HPDE6-E6E7 (cell line): Measurements from ENCODE around the gene CUEDC1.

Experiments used
- DNase-seq: peaks from one replicate; pipeline ENCODE4 v3.0.0; 2011; ENCODE audit warnings: missing footprints; ENCODE audit errors: extremely low spot score

The CUEDC1 gene

DNA sequence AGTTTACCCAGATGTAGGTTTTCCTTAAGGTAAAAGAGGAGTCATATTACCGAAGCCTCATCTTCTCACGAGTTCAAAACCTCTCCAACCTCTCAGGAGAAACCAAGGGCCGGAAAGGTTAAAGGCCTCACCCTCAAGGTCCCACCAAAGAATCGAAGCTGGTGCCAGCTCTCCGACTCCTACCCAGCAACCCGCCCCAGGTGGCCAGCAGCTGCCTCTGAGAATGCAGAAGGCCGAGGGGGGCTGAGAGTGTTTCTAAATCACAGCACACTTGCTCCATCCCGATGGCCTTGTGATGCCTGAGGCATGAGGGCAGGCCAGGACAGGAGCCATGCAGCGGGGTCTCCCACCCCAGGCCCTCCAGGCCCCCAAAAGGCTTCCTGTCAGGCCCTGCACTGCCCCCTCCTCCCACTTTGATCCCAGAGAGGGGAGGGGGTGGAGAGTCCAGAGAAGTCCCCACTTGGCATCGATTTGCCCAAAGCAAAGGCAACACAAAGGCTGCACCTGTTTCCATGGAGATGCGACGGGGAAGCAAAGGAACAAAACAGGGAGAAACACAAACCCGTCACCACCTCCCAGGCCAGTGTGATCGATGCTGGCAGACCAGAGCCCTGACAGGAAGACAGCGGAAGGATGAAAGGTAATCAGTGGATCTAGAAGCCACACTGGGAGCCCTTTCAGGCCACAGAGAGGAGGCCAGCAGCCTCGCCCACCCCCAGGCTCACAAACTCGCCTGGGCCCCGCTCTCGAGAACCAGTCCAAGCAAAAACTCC lies 39.0 kb downstream of the CUEDC1 start:
- no peak for DNase-seq

DNA sequence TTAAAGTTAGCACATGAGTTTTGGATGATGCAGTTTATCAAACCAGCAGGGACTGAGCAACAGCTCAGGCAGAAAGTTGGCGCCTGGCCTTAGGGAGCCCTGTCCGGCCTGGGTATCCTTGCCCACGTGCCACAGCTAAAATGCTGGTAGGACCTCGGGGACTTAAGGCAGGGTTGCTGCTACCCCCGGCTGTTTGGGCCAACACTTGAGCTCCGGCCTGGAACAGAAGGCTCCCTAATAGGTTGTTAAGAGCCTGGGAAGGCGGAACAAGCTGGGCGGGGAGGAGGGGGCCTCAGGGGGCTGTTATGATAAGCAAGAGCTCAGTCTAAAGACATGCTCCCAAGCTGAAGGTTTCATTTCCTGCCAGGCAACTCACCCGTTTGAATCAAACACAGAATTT lies 39.7 kb downstream of the CUEDC1 start:
- no peak for DNase-seq

DNA sequence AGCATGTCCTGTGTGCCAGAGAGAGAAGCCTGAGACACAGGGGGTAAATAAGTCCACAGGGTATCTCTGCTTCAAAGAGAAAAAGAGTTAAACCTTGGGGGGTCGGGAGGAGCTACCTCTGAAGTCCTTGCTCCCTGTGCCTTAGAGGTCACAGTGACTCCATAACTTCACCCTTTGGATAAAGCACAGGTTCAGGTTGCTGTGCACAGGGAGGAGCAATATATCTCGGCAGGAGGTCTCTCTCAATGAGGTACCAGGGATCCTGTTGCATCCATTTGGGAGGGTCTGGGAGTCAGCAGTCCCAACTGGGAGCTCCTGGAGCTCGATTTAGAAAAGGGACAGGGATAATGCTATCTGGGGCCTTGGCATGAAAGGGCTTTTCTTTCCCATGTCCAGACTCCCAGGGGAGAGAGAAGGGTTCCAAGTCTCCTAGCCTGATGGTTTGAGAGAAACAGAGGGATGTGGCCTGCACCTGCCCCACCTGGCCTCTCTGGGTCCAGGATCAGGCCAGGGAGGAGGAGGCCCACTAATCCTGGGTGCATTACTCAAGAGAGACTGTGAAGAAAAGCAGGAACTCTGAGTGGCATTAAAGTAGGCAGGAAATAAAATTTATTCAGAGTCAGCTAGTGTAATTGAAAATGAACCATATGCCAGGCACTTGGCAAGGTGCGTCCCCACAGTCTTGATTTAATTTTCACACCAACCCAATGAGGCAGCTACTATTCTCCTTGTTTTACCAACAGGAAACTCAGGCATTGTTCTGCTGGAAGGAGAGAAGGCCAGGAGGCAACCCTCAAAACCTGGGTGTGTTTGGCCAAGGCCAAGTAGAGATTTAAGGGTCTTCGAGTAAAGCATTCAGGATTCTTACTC lies 40.7 kb downstream of the CUEDC1 start:
- DNase-seq: no peak

DNA sequence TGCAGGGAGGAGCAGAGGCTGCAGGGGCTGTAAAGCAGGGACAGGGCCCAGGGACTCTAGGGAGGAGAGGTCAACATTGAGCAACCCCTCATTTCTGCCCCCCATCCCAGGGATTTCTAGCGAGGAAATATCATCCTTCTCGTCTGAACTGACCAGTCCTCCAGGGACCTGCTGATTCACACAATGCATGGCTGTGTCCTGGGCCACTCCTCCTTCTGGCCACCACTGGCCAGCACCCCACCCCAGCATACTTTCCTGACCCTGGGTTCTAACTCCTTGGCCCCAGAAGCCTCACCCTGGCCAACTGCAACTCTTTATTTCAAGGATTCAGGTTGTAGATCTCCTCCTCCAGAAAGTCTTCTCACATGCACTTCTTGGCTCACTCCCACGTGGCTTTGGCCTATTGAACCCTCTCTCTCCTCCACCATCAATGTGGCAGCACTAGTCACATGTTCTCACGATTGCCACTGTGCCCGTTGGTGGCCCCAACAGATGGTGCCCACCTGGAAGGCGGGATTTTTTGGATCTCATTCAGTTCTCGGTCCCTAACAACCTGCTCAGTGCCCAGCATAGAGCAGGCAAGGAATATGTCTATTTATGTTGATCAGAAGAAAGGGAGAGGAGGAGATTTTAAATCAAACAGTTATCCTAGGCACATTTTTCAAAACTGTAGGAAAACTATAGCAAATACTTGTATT lies 41.5 kb downstream of the CUEDC1 start:
- no peak for DNase-seq

DNA sequence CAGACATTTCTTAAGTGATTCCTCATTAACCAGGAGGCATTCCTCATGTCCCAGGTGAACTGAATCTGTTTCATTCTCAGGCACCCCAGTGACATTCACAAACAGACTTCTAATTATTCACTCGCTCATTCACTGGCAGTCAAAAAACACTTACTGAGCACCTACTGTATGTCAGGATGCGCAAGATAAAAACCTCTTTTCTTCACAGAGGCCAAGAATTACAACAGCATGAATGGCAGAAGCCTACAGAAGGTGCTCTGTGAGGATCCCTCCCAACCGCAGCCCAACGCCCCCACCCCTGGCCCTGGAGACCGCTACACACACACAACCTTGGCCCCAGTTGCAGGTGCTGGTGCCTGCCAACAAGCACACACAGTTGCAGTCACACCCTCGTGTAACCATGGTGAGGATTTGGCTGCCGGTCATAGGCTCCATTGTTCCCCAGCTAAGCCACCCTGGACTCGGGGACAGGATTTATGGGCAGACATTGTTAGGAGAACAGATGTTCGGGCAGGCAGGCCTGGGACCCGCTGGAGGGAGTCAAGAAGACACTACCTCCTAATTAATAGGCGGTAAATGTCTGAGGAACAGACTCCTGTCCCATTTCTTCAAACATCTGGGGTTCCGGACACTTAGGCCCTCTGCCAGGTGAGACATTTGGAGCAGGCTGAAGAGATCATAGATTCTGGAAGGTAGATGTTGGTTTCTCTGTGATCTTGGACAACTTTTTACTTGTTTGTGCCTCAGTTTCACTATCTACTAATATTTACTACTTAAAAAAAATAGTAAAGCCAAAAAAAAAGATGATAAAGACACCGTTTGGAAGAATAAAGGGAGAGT lies 43.2 kb downstream of the CUEDC1 start:
- DNase-seq: no peak

DNA sequence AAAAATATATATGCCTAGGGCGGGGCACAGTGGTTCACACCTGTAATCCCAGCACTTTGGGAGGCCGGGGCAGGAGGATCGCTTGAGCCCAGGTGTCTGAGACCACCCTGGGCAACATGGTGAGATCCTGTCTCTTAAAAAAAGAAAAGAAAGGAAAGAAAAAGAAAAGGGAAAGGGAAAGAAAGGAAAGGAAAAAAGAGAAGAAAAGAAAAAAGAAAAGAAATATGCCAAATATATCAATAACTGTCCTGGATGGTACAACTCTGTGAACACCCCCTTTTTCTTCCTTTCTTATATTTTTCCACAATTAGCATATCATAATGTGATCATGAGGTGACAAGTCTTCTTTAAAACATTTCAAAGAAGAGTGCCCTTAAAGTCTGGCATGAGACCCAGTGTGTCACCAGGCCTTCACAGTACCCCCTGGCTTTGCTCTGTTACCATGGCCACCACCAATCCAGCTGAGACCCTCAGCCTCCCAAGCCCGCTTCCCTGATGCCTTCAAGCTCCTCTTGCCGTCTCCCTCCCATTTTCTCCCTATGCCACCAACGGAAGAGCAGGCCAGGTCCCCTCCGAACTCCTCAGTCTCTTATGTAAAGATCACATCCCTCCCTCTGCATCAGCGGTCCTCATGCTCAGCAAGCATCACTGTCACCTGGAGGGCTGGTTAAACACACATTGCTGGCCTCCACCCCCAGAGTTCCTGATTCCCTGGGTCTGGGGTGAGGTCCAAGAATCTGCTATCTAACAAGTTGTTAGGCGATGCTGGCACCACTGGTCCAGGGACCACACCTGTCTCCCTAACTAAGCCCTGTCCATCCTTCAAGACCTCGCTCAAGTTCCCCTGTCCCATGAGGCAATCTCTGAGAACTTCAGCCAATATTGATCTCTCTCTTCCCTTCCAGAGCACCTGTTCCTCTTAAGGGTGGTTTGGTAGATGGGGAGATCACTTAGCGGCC lies 44.5 kb downstream of the CUEDC1 start:
- no peak for DNase-seq

DNA sequence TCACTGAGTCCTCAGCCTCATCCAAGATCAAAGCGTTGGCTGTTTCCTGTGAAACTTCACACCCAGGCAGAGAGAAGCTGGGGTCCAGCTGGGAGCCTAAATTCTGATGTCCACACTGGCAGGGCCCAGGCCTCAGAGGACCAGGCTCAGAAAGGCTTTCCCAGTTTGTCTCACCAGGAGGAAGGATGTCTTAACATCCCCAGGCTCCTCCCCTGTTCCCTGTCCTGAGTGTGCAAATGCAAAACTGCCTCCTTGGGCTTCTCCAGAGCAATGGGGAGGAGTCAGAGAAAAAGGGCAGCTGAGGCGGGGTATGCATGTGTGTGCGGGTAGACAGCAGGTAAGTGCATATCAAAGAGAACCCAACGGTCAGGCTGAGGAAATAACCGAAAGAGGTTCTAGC lies 45.7 kb downstream of the CUEDC1 start:
- DNase-seq: no peak

DNA sequence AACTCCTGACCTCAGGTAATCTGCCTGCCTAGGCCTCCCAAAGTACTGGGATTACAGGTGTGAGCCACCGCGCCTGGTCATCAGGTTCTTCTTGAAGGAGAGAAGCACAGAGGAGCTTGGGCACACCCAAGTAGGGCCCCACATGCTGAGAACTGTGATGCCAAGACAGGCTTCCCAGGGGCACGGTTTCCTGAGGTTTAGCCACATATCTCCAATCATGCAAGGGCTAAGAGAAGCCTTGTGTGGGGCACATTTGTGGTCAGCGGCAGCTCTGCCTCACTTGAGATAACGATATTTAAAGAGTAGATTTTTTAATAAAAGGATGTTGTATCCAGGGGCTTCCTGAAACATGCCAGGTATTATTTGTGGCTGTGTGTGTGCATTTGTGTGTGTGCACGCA lies 46.9 kb downstream of the CUEDC1 start:
- DNase-seq: no peak

DNA sequence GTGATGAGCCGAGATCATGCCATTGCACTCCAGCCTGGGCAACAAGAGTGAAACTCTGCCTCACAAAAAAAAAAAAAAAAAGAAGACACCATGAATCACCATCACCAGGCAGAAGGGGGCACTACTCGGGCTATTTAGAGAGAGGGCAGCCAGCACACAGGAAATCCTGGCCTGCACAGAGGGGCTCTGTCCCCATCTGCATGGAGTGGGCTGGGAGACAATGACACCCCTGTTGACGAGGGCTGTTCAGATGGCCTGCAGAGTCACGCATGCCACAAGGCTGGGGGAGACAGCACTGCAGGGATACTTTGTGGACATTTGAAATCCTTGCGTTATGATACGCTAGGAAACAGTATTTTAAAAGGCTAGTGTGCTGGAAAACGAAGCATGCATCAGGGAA lies 48.3 kb downstream of the CUEDC1 start:
- DNase-seq: no peak

DNA sequence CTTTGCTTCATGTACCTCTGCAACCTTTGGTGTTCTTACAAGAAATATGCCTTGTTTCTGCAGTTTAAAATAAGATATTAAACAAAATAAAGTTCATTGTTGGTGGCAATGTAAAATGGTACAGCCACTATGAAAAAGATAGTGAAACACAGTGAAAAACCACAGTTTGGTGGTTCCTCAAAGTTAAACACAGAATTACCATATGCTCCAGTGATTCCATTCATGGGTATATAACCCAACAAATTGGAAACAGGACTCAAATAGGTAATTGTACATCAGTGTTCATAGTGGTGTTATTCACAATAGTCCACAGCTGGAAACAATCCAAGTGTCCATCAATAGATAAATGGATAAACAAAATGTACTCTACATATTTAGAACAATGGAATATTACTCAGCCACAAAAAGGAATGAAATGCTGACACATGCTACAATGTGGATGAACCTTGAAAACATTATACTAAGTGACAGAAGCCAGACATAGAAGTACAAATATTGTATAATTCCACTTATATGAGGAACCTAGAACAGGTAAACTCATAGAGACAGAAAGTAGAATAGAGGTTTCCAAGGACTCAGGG lies 49.2 kb downstream of the CUEDC1 start:
- no peak for DNase-seq

DNA sequence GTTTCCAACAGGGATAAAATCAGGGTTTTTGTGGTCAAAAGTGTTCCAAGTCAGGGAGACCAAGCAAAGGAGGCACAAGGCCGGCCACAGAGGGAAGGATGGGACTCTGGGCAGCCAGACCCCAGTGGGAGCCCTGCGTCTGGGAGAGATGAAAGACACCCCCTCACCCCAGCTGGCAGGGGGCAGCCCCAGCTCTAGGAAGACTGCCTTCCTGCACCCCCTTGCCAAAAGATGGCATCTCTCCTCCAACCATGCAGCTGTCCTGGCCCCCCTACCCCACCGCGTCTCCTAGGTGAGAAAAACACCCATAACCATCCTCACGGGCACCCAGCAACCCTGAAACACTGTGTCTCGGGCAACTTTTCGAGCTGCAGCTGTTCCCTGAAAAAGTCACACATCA lies 51.3 kb downstream of the CUEDC1 start:
- DNase-seq: no peak

DNA sequence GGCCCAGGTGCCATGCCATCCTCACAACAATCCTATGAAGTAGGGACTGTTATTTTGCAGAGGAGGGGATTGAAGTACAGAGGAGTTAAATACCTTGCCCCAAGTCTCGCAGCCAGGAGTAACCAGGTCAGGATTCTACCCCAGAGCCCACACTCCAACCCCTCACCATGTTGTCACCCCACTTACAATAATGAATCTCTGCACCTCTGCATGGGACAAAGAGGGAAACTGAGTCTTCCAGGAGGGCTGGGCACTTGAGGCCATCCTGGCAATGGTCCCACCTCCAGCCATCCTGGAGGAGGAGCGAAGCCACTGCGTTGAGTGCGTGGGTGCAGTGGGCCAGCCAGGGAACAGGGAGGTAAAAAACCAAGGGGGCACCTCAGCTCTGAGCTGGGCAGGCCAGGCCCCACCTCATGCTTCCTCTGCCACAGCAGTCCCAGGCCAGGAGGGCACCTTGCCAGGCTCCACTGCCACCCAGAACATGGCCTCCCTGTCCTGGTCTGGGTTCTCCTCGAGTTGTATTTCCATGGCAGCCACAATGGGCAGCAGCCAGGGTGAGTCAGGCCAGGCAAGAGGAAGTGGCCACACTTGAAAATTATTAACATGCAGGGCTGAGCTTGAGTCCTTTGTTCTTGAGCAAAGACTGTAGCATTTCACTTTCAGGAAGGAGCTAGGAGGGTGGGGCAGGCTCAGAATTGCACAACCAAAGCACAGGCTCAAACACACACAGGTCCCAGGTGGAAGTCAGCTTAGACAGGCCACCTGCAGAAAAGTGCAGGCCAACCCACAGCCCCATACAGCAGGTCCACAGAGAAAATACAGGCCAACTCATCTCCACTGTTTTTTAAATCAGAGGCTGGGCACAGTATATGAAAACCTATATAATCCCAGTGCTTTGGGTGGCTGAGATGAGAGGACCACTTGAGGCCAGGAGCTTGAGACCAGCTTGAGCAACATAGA lies 52.1 kb downstream of the CUEDC1 start:
- peak; percentile 99 for DNase-seq

DNA sequence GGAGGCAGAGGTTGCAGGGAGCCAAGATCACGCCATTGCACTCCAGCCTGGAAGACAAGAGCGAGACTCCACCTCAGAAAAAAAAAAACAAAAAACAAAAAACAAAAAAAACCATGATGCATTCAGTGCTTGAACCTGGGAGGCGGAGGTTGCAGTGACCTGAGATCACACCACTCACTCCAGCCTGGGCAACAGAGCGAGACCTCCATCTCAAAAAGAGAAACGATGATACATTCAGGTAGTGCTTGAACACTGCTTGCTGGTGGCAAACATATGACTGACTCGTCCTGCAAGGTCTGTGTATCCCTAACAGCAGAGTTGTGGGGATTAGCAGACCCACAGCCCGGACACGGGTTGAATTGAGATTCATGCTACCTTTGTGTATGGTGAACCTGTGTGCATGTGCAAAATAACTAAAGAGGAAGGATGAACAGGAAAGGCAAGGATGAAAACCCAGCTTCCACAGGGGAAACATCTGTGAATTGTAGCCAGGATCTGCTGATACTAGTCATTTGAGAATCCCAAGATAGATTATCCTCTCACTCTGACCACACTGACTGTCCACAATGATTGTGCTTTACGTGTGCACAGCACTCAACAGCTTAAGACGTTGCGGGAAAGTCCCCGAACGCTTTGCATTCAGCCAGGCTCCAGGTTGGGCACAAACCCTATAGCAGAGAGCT lies 53.0 kb downstream of the CUEDC1 start:
- no peak for DNase-seq

DNA sequence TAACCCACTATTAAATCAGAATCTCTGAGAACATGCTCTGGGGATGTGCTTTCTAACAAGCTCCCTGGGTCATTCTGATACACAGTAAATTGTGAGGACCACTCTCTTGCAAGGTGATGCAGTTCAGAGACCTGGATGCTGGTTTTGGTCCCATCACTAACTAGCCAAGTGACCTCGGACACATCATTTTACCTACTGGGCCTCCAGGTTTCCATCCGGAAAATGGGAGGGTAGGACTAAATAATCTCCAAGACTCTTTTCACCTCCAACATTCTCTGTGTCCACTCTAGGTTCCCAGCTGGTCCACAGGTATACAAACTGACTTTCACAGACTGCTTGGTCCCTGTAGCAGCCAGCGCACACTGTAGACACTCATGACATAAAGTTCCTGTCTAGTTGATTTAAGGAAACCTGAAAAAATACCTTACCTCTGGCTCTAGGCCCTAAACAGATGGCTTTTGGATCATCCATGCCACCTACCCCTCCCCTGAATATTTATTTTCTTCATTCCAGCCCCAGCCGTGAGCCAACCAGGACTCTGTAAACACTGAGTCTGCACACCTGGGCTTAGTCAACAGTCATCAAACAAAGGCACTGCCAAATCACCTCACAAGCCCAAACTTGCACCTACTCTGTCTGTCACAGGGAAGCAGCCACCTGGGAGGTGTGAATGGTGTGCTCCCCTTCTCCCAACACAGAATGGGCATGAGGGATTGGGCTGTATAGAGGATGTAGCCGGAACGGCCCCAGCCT lies 54.0 kb downstream of the CUEDC1 start:
- DNase-seq: peak; percentile 99

DNA sequence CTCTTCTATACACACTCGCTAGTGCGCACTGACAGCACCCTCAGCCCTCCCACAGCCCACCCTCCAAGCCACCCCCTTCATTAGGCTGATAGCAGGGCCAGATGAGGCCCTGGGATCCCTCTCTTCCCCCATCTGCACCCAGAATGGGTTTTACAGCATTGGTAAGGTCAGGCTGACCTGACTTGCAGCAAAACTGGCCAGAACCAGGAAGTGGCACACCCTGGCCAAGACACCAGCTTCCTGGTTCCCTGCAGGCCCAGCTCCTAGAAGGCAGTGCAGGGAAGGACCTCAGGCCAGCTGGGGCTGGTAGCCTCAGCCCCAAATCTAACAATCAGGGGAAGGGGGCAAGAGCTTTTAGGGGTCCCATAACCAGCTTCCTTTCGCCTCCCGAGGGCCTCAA lies 55.4 kb downstream of the CUEDC1 start:
- no peak for DNase-seq

DNA sequence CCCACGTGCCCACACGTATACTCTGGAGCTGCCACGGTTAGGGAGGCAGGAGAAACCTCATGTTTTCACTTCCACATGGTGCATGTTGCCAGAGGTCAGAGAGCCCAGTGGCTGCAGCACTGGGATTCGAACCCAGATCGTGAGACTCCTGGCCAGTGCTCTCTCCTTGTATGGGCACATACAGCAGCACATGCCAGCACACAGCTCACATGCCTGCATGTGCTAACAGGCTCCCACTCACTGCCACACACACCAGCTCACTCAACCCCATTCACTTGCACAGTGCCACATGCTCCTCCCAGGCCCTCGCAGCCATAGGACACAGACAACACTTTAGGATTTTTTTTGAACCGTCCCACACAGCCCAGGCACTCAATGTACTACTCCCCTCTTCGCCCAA lies 55.8 kb downstream of the CUEDC1 start:
- DNase-seq: no peak

DNA sequence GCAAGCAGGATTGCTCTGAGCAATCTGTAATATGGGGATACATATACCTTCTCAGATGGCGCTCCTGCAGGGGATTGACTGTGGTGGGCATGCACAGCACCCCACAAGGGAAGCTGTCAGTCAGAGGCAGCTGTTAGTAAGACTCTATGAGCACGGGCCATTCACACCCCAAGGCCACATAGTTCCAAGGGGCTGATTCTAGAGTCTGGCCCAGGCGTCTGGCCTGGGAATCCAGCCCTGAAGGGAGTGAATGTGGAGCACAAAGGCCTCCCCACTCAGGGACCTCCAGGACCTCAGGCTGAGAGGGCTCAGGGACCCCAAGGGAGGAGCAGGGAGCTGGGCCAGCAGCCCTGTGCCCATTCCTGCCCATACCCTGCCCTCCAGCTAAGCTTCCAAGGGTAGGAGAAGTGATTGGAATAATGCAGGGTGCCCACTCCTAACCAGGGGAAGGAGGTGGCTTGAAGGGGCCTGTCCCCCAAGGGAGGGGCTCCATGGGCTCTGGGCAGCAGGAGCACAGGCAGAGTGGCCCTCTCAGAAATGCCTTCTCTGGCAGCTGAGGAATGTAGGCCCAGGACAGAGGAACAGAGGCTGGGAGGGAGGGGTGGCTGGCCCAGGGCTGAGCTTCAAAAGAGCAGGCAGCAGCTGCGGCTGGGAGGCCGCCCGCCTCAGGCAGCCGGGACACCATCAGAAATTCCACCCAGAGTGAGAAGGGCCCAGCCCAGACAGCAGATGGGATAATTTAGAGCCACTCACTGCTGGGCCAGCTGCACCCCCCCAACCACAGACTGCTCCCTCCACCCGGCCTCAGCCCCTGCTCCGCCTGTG lies 56.5 kb downstream of the CUEDC1 start:
- DNase-seq: no peak
